ENCODE results near the gene LRRC4B.

- no peak for TF ChIP-seq CTCF (IDR thresholded peaks at IDR 0.05)
- no peak for TF ChIP-seq POLR2A (IDR thresholded peaks at IDR 0.05)
These were observed 9.8 kb downstream of the LRRC4B start for GRCh38 chr19:50558449-50558848.

All from lower leg skin (tissue), 3 donors.